Right renal cortex interstitium (tissue), 3 donors: ENCODE results near the gene NAA15. TPM values are rescaled to one million over a fixed set of nuclear protein-coding genes. Genes with fewer than 3 reads are reported as not detected.
"Not testable (repeated sequence)": the region's sequence is repeated elsewhere in the genome, so short reads cannot be mapped to it uniquely, and the experiment has no call there.

ENCODE experiments used
- DNase-seq, 3 donors: peaks; one replicate each; pipeline ENCODE4 v3.0.0-alpha.2; 2013; ENCODE audit warnings: low read depth in 3 of 3, low spot score in 2 of 3
- polyA plus RNA-seq, 3 donors: library from polyadenylated mRNA; unstranded; fragments of 120-200 nt; gene quantifications; one replicate each; pipeline ENCODE4 v1.2.1, GENCODE V29; 2013; ENCODE audit not compliant: insufficient read length in 3 of 3

The NAA15 gene
- polyA plus RNA-seq, 3 donors = 34.7 to 38.4 (median 38.1) TPM

DNA sequence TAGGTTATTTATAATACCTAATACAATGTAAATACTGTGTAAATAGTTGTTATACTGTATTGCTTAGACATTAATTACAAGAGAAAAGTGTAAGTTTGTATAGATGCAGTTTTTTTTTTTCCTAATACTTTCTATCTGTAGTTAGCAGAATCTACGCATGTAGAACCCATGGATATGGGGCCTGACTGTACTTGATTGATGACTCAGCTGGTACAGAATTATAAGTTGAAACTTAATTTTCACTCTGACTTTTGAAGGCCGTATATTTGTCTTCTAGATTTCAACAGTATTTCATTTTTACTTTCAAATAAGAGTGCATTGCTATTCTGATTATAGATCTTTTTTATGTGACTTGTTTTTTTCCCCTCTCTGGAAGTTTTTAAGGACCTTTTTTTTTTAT lies 31.7 kb downstream of the NAA15 start:
- DNase-seq = no peak

DNA sequence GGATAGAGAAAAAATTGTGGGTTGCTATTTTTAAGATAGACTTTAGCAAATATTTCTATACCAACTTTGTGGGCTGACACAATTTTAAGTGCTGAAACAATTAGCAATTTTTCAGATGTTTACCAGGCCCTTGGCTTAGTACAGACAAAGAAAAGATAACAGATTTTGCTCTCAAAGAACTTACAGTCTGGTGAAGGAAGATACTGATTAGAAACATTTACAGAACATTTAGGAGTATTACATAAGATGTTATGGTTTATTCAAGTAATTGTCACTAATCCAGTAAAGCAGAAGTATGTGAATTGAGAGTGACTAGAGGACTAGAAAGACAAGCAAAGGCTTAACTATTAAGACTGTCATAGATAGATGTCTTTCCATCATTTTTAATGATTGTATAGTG lies 36.3 kb downstream of the NAA15 start:
- no peak for DNase-seq

DNA sequence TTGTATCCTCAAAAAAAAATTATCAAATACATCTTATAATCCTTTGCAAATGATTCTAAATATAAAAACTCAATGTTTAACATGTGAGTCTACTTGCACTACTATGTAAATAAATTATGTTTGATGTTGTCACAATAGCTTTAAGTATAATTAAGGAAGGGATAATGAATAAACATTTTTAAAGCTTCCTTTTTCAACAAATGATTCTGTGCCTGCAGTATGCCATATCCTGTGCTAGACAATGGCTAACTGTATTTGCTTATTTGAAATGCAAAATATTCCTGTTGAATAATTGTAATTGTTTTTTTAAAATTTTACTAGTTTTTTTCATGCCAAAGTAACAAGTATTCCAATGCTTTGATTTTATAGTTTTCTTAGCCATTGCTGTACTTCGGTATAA lies 60.0 kb downstream of the NAA15 start:
- no peak for DNase-seq

DNA sequence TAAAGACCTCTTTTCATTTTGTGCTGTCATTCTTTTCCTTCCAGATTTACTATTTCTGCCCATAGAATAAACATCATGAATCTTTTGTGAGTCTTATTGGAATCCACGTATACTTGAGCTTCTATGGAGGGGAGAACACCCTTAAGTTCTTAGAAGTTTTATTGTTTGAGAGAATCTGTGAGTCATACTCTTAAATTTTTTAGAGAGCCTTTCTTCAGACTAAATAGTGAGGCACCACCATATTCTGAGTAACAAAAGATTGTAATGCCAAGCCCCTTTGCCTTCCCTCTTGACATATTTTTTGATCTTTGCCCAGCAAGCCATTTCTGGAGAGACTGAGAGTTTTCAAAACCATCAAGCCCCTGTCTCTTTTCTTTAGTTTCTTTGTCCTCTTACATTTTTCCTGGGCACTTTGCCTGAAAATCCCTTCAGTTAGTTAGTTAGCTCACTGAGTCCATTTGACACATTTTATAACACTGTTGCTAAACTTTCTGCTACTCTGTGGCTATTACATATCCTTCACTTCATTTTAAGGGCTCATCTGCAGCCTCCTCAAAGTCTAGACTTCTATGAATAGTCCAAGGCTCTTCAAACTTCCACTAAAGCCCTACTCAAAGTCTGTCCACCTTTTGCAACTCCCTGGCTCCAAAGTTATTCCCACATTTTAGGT lies 66.3 kb downstream of the NAA15 start:
- DNase-seq = no peak

DNA sequence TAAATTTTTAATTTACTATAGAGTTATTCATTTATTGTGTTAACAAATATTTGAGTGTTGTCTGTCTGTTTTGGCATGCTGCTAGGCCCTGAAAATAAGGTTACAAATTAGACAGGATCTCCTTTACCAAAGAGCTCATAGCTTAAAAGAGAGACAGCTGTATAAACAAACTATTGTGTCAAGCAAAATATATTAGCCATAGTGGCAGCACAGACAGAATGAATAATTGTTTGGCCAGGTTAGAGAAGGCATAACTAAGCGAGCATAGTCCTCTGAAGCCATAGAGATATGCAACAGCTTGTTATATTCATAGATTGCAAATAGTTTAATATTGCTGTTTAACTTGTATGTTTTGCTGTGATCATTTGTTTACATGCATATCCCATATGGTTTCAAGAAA lies 67.7 kb downstream of the NAA15 start:
- no peak for DNase-seq

DNA sequence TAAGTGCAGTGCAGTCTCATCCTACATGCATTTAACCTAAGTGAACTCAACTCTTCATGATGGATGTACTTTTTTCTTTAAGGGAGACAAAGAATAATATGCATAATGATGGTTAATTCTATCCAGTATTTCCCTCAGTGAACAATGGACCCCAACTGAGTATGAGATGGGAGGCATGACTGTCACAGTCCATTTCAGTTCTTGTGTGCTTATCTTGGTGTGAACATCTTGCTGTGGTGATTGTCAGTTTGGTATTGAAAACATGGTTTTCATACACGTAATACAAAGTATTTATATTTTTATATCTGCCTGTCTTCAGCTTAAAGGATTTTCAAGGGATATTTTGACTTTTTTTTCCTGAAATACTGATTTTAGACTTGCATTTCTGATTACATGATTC lies 72.9 kb downstream of the NAA15 start:
- no peak for DNase-seq

DNA sequence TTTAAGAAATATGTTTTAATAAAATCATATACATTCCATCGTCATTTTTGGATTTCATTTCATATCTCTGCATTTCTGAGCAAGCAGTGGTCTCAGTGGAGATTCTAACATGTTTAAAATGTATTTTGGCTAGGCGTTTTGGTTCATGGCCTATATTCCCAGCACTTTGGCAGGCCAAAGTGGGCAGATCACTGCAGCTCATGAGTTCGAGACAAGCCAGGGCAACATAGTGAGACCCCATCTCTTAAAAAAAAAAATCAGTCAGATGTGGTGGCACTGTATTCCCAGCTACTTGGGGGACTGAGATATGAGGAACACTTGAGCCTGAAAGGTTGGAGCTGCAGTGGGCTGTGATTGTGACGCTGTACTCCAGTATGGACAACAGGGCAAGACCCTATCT lies 85.1 kb downstream of the NAA15 start:
- DNase-seq = no peak

DNA sequence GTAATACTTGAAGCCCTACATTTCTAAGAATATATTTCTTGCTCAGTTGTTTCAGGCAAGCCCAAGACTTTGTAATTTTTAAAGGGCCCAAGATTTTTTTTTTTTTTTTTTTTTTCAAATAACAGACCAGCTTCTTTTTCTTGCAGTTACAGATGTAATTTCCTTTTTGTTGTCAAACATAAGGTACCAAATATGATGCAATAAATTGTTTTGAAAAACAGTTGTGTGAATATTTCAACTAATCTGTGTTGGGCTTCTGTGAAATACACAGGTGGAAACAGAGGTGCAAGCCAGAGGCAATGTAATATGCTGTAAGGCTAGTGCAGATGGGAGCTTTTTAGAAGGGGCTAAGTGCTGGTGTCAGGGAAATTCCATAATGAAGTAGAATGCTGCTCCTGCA lies 87.8 kb downstream of the NAA15 start:
- DNase-seq = no peak

DNA sequence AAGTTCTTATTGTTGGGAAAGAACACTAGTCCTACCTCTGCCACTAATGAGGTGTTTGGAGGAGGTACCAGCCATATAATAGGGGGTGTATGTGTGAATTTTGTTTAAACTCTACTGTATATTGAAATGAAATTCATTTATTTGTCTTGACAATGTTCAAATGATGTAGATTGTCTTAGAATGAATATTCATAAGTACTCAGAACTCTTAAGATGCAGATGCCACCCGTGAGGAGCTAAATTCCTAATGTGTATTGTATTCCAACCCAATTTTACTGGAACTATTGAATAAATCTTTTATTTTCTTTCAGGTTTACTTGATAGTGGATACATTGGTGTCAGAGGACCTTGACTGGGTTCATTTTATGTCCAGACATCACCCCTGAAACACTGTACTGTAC lies 88.7 kb downstream of the NAA15 start:
- DNase-seq = no peak

DNA sequence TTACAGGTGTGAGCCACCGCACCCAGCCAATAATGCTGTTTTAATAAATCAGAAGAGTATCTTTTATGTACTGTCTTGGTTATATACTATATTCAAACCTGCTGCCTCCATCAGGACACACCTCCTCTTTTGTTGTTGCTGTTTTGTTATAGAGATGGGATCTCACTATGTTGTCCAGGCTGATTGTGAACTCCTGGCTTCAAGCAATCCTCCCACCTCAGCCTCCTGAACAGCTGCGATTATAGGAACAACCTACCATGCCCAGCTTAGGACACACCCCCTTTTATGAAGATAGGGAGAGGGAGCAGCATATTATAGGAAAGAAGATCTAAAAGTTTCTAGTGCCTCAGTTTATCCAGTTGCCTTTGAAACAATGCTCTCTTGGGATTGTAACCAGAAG lies 90.4 kb downstream of the NAA15 start:
- DNase-seq = no peak

DNA sequence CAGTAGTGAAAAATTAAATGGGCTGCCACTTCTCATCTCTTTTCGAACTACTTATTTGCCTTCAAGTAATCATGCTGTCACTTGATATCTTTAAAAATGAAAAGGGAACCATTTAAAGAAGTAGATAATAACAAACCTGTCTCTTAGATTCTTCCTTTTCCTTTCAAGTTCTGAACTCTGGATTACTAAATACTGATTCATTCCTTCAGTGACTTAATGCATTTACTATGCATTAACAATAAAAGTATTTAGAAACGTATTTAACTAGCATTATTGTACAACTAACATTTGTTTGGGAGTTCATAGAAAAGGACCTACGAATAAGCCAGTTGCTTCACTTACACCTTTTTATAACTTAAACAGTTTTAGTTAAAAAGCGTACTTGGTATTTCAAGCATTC lies 91.5 kb downstream of the NAA15 start:
- no peak for DNase-seq

DNA sequence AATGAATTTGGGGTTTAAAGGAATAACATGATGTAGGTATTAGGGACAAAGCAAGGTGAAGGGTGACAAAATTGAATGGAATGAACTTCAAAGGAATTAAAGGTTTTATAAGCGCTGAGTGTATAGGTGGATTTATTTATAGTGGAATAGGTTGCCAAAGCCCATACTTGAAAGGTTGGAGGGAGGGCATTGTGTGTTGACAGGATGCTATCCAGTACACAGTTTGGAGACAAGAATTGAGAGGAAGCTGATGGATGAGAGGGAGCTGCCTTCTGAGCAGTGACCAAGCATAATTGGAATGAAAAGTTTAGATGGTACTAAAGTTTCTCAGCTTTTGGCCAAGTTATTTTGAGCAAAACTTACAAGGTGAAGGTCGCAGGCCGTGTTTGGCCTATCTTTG lies 100.1 kb downstream of the NAA15 start:
- DNase-seq = no peak

DNA sequence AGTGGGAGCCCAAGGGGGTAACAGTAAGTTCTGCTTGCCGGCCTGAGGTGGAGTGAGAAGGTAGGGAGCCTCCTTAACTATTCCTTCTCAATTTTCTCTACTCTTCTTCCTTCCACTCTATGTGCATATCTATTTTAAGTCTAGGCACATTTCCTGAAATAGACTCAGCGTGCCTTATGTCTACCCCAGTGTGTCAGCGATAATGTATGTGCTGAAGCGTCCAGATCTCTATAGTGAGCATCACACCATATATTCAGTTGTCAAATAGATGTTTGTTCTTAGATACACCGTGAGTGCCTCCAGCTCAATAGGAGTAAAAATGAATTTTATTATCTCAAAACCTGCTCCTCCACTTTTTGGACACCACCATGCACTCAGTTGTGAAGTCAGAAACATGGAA lies 101.1 kb downstream of the NAA15 start:
- no peak for DNase-seq

DNA sequence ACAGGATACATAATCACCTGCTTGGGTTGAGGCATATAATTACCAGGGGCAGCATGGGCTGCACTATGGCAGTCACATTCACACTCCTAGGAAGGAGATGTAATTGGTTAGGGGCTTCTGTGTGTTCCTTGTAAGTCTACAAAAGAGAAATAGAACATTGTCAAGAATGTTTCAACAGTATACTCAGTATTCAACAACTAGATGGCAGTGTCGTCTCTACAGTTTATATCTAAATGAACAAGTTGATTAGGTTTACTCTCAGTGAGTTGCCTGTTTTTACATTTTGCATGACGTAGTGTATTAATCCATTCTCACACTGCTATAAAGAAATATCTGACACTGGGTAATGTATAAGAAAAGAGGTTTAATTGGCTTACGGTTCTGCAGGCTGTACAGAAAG lies 102.2 kb downstream of the NAA15 start:
- no peak for DNase-seq

DNA sequence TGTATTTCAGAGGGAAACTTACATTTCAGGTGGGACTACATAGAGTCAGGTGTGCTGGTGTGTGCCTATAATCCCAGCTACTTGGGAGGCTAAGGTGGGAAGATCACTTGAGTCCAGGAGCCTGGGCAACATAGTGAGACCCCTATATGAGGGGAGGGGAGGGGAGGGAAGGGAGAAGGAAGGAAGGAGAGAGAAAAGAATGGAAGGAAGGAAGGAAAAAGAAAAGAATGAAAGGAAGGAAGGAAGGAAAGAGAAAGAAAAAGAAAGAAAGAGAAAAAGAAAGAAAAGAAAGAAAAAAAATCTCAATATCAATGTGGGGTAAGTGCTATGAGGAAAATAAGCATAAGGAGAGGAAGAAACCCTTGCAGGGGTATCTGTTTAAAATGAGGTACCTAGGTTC lies 109.0 kb downstream of the NAA15 start:
- no peak for DNase-seq

DNA sequence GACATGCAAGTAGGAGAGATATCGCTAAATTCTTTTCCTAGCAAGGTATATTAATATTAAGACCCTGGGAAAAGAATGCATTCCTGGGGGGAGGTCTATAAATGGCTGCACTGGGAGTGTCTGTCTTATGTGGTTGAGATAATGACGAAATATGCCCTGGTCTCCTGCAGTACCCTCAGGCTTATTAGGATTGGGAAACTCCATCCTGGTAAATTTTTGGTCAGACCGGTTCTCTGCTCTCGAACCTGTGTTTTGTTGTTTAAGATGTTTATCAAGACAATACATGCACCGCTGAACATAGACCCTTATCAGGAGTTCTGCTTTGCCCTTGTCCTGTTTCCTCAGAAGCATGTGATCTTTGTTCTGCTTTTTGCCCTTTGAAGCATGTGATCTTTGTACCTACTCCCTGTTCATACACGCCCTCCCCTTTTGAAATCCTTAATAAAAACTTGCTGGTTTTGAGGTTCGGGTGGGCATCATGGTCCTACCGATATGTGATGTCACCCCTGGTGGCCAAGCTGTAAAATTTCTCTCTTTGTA lies 113.4 kb downstream of the NAA15 start:
- DNase-seq = not testable (repeated sequence)

DNA sequence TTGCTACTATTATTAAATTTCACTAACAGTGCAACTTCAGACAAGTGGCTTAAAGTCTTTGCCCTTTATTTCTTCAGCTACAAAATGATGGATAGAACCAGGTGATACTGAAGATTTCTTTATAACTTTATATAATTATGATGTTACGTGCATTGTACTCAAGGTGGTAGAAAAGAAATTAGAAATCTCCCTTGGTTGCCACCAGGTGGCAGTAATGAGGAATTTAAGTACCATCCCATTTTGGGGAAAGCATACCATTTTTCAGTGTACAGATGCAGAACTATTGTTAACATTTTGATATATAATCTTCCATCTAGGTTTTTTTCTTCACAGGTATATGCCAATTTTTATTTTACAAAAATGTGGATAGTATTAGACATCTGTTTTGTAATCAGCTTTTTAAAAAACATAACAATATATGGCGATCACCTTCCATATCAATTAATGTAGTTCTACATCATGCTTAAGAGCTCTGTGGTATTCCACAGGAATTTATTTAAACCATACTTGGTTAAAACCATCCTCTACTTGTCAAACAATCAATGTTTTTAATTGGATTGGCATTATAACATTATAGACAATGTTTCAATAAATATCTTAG lies 114.9 kb downstream of the NAA15 start:
- peak in 1 of 3 donors; percentile 19 for DNase-seq

DNA sequence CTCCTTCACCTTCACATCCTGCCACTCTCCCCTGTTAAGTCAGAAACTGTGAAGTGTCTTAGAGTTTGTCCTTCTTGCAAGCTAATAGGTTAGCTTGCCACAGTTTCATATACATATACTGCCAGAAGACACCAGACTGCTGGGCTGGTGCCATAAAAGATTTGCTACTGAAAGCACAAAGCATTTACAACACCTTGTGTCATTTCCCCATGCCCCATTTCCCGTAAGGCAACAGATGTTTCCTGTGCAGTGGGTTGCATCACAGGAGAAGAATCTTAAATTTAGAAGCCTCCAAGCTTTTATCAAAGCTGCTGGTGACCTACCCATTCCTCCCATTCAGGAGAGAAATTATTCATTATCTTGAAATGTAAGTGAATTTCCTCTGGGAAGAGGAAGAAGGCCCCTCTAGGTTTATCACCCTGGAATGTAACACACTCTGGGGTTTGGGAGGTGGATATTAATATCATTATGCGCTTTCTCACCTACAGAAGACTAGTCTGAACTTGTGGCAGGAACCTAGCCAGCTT lies 118.1 kb downstream of the NAA15 start:
- peak in 1 of 3 donors; percentile 7 for DNase-seq

DNA sequence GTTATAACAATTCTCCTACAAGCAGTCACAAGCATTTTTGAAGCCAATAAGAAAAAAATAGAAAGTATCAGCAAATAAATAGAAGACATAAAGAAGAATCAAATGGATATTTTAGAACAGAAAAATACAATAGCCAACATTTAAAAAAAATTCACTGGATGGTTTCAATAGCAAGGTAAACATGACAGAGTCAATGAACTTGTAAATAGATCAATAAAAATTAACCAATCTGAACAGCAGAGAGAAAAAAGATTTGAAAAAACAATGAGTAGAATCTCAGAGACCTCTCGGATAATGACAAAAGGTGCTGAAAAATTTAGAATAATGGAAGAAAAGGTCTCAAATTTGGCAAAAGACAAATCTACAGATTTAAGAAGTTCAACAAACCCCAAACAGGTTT lies 119.3 kb downstream of the NAA15 start:
- no peak for DNase-seq

DNA sequence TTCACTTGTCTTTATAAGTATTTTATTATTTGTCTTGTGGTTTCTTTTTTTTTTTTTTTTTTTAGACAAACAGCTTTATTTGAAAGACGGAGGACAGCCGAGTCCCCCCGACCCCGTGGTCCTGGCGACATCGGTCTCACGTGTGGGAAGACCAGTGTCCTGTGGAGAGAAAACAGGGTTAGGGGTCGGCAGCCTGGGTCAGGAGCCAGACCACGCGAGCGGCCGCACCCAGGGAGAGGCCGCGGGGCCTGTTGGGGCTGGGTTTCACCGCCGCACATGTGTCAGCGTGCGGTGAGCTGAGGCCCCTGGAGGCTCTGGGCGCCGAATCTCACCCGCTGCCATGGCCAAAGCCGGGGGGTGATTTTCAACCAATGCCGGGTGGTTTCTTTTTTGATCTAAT lies 134.8 kb downstream of the NAA15 start:
- no peak for DNase-seq

DNA sequence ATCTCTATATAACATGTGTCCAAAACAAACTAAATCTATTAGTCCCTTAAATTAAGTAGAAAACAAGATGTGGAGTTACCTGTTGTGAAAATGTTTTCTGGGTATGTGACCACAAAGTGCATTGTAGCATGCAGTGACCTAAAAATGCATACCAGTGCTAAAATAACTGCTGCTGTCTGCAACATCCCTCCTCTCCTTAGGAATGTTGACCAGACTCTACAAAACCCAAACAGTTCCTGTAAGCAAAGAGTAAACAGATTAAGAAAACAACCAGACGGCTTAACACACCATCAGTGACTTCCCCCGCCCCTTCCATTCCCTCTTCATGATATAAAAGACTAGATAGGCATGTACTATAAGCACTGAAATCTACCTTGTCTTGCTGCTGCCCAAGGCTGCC lies 136.8 kb downstream of the NAA15 start:
- no peak for DNase-seq

DNA sequence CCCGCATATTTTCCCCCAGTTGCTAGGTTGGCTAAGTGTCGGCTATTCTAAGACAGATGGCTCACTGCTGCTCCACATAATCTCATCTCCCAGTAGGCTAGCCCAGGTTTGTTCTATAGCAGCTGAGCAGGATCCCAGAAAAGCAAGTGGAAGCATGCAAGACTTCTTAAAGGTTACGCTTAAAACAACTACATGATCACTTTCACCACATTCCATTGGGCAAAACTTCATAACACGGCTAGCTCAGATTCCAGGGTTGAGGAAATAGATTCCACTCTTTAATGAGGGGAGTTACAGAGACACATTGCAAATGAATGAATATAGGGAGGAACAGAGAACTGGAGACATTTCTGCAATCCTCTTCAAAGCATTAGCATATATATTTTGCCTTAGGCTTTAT lies 139.7 kb downstream of the NAA15 start:
- DNase-seq = no peak
